IPS DF 4.7 (cell line): ENCODE measurements around the gene TUBB2A.
"Not testable (repeated sequence)": the region's sequence is repeated elsewhere in the genome, so short reads cannot be mapped to it uniquely, and the experiment has no call there.

Source experiments
- DNase-seq: peaks from one replicate; pipeline ENCODE4 v3.0.0-alpha.2; 2013; ENCODE audit warnings: low spot score; ENCODE audit errors: extremely low read depth

The TUBB2A gene

GRCh38 chr6:3181105-3181504 is 23.8 kb upstream of the TUBB2A start:
- no peak for DNase-seq

DNA sequence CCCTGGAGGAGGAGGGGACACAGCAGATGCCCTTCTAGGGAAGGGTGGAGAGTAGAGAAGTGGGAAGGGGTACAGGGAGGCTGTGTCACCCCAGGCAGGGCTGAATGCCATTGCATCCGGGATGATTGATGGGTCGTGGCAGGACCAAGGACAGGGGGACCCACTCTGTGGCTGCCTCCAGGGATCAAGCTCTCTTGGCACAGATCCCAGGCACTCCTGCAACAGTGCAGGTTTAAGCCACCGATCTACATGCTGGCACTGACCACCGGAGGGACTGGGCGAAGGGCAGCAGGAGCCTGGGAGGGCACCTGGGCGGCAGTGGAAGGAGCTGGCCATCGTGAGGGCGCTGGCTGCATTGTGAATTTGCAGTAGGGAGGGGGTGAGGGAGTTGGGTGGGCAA is 22.6 kb upstream of the TUBB2A start:
- DNase-seq = not testable (repeated sequence)

DNA sequence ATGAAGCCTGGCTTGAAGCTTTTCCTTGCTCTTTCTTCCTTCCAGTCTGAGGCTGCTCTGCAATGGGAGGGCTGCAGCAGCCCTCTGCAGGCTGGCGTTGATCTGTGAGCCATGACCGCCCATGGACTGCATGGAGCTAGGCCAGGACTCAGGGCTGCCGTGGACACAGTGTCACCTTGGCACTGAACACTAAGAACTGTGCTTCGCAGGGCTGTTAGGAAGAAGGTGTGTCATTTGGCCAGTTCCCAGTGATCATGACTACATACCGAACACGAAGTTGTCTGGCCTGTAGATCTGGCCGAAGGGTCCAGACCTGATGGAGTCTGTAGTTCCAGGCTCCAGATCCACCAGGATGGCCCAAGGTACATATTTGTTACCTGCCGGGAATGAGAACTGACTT is 21.3 kb upstream of the TUBB2A start:
- DNase-seq = not testable (repeated sequence)

DNA sequence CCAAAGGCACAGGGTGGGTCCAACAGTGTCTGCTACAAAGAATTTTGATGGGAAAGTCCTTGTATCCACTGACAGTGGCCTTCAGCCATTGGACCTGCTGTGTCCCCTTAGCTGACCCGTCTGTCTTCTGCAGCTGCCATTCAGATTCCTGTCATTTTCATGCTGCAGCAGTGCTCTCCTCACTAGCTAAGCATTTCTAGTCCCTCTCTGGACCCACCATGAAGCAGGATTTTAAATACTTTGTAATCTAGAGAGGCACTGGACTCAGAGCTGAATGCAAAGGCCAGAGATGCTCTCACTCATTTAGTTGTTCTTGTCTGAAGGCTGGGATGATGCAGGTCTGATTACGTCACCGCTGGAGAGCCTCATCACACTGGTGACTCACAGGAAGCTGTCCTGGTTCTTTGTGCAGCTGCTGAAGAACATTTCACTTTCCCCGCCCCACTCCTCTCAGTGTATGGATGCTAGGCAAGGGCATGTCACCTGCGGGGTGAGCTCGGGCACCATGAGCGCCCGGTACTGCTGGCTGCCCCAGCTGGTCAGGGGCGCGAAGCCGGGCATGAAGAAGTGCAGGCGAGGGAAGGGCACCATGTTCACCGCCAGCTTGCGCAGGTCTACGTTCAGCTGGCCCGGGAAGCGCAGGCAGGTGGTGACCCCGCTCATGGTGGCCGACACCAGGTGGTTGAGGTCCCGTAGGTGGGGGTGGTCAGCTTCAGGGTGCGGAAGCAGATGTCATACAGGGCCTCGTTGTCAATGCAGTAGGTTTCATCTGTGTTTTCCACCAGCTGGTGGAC is 19.4 kb upstream of the TUBB2A start:
- DNase-seq = no peak

DNA sequence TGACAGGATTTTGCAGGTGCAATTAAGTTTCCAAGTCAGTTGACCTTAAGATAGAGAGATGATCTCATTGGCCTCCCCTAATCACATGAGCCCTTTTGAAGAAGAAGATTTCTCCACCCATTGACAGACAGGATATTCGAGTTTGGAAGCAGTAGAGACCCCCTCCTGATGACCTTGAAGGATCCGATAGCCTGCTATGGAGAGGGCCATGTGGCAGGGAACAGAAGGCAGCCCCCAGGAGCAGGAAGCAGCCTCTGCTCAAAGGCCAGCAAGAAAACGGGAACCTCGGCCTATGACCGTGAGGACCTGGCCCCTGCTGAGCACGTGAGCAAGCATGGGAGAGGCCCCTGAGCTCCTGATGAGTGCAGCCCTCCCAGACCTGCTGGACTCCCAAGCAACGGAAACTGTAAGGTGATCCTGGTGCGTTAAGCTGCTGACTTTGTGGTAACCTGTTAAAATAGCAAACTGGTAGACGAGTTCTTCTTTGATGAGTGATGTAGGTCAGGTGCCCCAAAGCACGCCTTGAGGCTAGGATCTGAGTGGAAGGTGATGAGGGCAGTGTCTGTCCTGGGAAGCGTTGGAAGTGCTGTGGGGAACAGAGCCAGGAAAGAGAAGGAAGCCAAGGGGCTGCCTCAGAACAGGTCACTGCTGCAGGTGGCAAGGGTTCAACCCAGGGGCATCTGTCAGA is 18.5 kb upstream of the TUBB2A start:
- no peak for DNase-seq

GRCh38 chr6:3173636-3174089 is 16.3 kb upstream of the TUBB2A start:
- DNase-seq = not testable (repeated sequence)

GRCh38 chr6:3172789-3173188 is 15.4 kb upstream of the TUBB2A start:
- not testable (repeated sequence) for DNase-seq

DNA sequence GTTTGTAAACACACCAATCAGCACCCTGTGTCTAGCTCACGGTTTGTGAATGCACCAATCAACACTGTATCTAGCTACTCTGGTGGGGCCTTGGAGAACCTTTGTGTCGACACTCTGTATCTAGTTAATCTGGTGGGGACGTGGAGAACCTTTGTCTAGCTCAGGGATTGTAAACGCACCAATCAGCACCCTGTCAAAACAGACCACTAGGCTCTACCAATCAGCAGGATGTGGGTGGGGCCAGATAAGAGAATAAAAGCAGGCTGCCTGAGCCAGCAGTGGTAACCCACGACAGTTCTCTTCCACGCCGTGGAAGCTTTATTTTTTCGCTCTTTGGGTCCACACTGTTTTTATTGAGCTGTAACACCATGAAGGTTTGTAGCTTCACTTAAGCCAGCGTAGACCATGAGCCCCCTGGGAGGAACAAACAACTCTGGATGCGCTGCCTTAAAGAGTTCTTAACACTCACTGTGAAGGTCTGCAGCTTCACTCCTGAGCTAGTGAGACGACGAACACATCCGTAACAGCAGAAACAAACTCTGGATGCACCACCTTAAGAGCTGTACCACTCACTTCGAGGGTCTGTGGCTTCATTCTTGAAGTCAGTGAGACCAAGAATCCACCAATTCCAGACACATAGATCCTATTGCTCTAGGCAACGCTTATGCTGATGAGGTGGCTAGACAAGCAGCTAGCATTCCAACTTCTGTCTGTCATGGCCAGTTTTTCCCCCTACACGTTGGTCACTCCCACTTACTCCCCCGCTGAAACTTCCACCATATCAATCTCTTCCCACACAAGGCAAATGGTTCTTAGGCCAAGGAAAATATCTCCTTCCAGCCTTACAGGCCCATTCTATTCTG is 14.2 kb upstream of the TUBB2A start:
- DNase-seq = not testable (repeated sequence)

DNA sequence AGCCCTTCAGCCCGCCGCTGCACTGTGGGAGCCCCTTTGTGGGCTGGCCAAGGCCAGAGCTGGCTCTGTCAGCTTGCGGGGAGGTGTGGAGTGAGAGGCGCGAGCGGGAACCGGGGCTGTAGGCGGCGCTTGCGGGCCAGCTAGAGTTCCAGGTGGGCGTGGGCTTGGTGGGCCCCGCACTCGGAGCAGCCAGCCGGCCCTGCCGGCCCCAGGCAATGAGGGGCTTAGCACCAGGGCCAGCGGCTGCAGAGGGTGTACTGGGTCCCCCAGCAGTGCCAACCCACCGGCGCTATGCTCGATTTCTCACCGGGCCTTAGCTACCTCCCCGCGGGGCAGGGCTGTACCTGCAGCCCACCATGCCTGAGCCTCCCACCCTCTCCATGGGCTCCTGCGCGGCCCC is 13.3 kb upstream of the TUBB2A start:
- not testable (repeated sequence) for DNase-seq

DNA sequence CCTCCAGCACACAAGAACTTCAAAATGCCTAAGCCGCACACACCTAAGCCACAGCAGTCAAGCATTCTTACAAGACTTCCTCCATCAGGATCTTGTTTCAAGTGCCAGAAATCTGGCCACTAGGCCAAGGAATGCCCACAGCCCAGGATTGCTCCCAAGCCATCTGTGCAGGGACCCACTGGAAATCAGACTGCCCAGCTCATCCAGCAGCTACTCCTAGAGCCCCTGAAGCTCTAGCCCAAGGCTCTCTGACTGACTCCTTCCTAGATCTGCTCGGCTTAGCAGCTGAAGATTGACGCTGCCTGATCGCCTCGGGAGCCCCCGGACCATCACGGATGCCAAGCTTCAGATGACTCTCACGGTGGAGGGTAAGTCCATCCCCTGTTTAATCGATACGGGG is 10.7 kb upstream of the TUBB2A start:
- DNase-seq = not testable (repeated sequence)

- not testable (repeated sequence) for DNase-seq
Observed at GRCh38 chr6:3166535-3167225, 9.3 kb upstream of the TUBB2A start.

DNA sequence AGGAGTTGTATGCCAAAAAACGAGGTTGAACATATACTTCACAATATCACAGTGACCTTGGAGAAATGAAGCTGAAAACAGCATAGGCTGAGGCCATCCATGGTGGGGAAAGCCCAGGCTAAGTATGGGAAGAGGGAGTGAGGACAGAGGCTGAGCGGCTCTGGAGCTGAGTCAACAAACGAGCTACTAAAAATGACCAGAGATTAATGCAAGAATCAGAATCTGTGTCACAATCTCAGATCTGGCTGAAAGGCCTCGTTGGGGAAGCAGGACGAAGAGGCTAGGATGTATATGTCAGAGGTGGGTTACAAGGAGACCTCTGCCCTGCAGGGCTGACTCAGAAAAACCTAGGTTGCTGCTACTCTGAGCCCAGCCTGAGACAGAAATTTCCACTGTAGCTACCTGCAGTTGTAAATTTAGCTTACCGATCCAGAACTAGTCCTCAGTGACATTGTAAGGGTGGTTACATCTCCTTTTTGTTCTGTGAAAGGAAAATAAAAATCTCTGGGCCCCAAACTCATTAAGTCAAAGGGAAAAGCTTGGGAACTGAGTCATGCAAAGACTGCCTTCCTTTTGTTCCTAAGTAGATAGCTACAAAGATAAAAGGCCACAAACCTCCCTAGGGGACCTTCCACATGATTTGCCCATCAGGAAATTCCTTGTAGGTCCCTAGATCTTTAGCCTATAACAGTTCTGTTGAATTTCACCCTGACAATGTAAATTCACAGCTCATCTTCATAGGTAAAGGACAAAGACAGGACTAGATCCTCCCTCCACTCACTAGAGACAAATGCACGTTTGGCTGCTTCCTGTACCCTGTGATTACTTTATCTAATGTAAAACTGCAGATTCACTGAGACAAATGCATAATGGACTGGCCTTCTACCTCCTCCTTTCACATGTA is 8.5 kb upstream of the TUBB2A start:
- peak; percentile 88 for DNase-seq

GRCh38 chr6:3164388-3164787 is 7.0 kb upstream of the TUBB2A start:
- no peak for DNase-seq

DNA sequence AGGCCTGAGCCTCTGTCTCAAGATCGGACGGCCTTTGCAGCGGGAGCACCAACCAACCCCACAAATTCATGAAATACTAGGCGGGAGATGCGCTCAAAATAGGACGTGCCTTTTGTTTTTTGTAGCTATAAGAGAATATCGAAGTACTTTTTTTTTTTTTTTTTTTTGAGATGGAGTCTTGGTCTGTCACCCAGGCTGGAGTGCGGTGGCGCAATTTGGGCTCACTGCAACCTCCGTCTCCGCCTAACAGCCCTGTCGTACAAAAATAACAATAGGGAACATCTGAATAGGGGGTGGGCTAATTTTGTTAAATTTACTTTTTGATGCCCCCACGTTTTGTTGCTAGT is 5.9 kb upstream of the TUBB2A start:
- DNase-seq = no peak

DNA sequence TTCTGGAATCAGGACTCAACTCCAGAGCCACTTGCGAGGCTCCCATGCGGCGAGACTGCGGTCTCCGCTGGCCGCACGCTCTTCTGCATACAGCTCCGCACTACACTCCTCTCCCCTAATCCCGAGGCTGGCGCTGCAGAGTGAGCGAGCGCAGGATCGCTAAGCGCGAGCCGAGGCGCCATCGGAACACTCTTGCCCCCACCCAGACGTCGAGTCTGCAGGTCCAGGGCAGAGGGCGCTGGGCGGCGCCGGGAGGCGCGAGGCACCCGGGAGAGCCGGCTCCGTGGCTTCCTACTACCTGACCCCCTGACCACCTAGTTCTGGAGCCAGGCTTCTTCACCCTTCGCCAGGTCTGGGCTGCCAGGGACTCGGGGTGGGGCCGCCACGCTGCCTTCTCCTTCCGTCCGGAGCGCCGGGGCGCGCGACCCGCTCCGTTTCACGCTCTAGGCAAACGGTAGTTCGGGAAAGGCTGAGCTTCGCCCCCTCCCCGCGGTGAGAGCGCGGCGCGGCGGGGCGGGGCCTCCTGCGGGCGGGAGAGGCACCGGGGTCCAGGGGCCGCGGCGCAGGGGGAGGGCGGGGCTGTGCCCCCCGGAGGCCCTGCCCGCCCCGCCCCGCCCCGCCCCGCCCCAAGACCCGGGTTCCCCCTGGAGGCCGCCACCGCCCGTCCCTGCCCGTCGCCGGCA is 5.4 kb upstream of the TUBB2A start:
- DNase-seq = no peak

DNA sequence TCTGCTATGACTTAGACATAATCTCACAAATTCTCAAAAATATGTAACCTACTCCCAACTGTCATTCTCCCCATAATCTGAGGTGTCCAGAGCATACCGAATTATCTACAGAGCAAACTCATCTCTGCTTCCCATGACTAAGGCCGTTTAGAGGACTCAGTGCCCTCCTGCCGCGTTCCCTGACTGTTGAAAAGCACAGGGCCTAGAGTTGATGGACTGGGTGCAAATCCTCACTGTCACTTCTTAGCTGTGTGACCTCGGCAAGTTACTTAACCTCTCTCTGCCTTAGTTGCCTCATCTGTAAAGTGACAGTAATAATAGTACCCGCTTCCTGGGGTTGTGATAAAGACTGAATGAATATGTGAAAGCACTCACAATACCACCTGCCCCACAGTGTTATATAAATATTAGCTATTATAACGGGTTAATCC is 4.7 kb upstream of the TUBB2A start:
- no peak for DNase-seq

DNA sequence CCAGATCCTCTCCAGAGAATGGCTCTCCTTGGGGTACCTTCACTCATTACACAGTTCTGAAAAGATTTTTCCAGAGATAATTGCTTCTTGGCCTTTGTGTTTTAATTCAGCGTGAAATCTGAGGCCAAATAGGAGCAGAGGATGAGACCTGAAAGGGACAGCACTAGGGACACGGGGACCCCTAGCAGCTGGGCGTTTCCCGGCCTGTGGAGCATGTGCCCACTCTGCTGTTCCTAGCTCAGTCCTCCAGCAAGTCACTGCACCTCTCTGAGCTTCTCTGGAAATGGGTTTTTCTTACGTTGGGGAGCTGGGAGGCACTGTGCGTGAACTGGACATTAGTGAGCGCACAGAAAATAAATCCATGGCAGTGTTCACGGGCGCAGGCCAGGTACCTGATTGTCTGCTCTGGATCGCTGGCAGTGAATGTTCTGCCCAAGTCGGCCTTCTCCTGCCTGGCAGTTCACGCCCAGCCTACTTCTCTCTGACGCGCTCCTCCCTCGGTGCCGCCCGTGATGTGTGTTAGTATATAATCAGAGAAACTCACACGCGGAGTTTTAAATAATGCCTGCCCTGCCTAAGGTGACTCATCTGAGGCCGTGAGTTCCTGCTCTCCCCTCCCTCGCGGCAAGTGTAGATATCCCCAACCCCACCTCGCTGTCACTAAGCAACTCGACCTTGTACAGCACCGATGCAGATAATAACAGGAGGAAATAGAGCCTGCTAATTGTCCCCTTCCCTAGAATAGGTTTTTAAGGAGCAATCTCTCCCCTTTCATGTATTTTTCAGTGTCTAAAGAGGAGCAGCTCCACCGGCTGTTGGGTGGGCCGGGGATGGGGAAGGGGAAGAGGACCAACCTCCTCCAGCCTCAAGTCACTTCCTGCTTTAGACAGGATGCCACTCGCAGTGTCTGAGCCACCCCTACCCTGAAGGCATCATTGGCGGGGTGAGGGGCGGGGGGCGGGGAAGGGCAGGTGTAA is 2.7 kb upstream of the TUBB2A start:
- no peak for DNase-seq
